ENCODE data around the gene GPR146.
A peak's percentile ranks its signal among the peaks of the same experiment; 100 is the strongest.

Gene GPR146

GRCh38 chr7:1043552-1044188 is 676 bp upstream of the GPR146 start:
- peak; percentile 31 for DNase-seq (ENCODE audit: low spot score)

- DNase-seq (ENCODE audit: low spot score), result no peak
These were observed 1.0 kb downstream of the GPR146 start for GRCh38 chr7:1045069-1046063.

- no peak for DNase-seq (ENCODE audit: low spot score)
These were observed 2.7 kb downstream of the GPR146 start for GRCh38 chr7:1046722-1047679.

DNA sequence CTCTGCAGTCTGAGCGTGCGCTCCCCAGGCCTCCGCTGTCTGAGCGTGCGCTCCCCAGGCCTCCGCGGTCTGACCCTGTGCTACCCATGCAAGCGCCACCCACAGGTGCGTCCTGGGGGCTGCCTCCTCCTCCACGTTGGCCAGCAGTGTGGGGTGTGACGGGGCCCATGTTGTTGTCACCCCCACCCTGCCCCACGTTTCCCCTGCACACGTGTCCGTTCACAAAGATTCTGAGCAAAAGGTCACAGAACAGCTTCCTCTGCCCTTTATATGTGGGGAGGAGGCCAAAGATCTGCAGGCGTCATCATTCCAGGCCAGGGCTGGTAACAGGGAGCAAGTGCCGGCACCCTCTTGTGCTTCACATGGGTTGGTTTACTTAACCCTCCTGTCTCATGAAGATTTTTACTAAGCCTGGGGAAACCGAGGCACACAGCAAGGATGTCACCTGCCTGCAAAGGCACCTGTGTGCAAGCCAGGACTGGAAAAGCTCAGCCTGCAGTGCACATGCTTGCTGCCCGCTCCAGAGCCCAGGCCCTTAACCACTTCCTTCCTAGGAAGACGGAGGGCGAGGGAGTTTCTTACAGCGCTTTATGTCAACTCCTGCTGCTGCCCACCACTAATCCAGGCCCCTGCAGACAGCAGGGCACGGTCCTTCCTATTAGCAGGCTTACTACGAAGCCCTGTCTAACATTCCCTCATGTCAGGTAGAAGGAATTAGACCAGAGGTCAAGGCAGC is 4.8 kb downstream of the GPR146 start:
- DNase-seq (ENCODE audit: low spot score), result no peak

DNA sequence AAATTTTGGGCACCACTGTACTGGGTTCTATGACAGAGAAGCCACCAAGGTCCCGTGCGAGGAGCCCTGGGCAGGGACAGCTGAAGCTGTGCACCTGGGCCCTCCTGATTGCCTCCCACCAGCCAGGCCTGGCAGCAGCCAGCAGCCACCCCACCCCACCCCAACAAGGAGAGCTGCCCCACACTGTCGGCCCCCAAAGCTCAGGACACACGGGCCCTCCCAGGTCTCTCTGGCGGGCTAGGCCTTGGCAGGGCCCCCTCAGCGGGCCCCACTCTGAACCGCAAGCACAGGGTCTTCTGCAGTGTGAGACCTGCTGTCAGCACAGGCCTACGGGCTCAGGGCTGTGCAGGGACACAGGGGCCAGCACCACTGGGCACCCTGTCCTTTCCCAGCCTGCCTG is 5.5 kb downstream of the GPR146 start:
- DNase-seq (ENCODE audit: low spot score), result no peak

DNA sequence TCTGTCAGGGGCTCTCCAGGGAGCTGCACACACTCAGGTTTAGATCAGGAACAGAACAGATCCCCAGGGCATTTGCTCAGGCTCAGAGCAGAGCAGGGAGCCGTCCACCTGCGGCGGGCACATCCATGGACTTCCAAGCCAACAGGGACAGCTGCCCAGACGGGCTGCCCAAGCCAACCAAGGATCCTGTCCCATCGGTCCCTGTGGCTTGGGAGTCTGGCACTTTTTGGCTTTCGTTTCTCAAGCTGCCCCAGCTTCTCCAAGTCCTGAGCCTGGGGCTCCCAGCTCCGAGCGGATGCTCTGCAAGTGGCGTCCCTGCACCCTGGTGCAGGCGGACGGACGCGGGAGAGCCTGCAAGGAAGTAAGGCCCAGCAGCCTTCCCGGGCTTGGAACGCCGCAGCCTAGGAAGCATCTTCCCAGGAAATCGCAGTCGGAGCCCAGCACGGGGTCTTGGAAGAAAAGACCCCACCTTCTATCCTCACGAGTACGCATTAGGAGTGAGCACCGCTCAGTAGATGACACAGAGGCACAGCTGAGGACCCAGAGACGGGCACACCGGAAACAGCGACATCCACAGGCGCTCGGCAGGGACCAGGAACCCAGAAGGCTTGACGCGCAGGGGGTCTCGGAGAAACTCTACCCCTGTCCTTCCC is 6.0 kb downstream of the GPR146 start:
- DNase-seq (ENCODE audit: low spot score), result no peak

DNA sequence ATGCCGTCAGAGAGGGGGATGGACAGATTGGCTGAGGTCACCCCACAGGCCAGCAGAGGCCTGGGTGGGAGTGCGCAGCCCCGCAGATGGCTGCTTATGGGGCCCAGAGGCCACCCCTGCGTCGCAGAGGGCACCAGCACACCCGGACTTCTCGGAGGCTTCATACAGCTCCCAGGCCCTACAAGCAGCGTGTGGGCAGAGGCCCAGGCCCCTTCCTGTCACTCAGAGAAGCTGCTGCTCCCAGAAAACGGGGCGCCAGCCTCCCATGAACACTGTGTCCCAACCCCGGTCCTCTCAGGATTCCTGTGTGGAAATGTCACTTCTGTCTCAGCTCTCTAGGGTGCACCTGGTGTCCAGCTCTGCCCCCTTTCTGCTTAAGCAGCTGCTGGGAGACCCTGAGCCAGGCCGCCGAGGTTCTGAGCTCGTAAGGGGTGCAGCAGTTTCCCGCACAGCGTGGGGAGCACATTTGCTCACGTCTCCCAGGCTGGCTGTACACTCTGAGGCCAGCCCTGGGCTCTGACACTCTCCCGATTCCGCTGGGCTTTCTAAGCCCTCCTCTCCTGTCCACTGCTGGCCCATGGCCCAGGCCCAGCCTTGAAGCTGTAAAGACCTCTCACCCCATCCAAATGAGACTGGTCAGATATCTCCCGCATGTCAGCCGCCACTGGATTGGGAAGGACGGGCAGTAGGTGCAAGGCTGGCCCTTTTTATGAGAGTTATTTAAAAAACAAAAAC is 6.8 kb downstream of the GPR146 start:
- no peak for DNase-seq (ENCODE audit: low spot score)

DNA sequence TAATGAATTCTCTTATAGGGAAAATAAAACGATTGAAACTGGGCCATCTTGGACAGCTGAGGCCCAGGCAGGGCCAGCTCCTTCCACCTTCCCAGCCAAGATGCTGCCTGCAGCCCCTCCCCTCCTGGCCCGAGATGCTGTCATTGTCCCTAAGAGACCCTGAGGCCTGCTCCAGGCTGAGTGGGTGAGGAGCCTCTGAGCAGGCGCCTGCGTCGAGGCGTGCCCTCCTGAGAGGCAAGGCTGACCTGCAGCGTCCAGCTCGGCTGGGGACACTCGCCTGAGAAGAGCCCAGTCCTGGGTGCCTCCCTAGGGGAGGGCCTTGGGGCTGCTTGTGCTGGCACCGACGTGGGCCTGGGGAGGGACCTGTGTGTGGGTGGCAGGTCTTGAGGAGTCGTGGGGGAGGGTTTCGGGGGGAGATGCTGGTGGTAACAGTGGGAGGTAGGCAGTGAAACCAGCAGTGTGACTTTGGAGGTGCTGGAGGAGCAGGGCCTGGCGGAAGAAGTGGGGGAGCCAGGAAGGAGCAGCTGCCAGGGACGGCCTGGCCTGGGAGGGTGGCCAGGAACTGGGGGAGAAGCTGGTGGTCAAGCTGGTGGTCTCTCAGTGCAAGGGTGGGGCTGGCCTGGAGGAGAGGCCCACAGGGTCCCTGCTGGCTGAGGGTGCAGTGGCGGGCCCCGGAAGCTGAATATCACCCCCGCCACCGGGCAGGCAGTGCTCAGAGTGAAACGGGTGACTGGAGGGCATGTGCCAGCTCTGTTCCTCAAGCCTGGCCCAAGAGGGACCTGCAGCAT is 7.9 kb downstream of the GPR146 start:
- no peak for DNase-seq (ENCODE audit: low spot score)

GRCh38 chr7:1053002-1053411 is 8.7 kb downstream of the GPR146 start:
- no peak for DNase-seq (ENCODE audit: low spot score)

DNA sequence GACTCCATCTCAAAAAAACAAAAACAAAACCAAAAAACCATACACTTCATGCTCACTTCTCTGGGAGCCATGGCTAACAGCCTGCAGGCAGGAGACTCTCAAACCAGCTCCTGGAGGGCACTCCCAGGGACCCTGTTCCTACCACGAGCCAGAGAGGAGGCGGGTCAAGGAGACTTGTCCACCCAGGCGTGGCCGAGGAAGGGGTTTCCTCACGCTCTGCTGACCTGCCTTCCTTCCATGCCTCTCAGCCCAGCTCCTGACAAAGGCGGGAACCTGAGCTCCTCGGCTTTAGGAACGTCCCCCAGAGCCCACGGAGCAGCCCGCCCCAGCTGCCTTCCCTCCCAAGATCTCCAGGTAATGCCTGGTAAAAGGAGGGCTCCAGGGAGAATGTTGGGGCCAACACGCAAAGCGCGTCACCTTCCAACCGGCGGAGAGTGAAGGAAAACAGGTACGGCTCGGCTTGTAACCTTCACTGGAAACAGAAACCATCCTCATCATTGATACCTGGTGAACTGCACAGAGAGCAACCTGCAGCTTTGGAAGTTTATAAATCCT is 9.5 kb downstream of the GPR146 start:
- no peak for DNase-seq (ENCODE audit: low spot score)

DNA sequence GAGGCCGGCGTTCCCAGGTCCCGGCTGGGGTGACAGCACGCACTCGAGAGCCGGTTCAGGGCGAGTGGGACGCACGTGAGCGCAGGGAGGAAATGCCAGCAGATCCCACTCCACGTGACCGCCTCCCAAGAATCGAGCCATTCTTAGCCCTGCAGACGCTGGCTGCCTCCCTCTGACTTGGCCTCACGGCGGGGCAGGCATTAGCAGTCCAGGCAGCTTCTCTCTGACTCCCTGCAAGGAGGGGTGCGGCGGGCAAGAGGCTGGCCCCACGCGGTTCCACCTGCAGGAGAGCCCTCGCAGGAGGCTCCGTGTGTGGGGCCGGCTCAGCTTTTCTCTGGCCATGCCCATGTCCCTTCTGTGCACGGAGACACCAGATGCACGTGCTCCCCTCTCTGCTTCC is 10.1 kb downstream of the GPR146 start:
- peak; percentile 68 for DNase-seq (ENCODE audit: low spot score)

DNA sequence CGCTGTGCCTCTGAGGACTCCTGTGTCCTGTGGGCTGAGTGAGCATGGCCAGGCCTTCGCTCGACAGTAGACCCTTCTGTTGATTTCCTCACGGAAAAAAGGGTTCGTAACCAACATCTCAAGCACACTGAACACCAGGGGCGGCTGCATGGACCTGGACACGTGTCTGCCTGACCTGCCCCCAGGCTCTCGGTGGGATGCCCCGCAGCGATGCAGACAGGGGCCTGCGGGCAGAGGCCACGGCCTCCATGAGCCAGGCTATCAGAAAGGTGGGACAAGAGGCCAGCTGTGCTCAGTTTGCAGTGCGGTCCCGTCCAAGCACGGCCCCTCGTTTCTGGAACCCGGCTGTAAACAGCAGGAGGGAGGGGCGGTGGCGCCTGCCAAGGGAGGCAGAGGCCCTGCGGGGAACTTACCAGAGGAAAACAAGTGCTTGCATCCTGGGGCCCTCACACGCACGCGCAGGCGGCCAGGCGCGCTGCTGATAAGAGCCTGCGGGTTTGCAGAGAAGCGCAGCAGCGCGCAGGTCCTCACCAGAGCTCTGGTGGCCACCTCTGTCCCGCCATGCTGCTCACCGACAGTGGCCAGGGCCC is 10.6 kb downstream of the GPR146 start:
- DNase-seq (ENCODE audit: low spot score), result peak; percentile 74

DNA sequence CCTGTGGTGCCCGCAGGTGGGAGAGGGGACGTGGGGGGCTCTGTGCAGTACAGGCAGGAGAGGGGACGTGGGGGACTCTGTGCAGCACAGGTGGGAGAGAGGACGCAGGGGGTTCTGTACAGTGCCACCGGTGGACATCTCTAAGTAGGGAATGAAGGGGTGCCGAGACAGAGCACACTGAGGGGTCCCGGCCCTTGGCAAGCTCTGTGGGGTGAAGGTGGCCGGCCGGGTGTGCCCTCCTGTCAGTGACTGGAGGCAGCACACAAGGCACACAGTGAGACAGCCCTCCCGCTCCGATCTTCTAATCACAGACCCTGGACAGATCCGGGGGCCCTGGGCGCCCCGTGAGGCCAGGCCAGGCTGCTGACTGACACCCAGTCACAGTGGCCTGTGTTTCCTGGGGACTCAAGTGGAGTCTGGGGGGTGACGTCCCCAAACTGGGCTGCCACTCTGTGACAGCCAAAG is 11.2 kb downstream of the GPR146 start:
- no peak for DNase-seq (ENCODE audit: low spot score)

DNA sequence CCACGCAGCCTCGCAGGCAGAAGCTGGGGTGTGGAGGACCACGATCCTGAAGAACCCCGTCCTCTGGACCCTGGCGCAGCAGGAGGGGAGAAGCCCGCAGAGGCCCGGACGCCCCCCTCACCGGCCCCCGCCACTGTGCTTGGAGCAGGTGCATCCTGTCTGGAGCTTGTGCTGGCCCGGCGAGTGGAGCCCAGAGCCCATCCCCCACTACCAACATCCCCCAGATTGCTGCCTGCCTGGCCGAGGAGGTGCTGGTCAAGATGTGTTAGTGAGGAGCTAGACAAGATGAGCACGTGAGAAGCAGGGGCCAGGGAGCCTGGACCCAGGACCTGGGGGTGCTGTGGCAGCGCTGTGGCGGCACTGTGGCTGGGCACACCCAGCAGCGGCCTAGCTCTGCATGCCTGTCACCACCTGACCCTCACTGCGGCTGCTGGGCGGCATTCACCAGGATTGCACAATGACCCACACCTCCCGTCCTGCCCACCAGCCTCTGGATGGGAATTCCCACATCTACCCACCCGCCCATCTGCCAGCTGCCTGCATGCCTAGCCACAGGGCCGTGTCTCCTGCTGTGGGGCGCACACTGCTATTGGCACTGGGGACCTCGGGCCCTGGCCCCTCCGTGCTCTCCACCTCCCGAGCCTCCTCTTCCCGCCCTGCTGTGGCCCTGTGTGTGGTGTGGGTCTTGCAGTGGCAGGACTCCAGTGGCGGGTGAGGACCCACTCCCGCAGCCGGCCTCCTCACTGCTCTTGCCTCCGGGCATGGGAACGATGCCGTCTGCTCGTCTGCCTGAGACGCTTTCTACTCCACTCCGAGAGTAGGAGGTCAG is 11.8 kb downstream of the GPR146 start:
- no peak for DNase-seq (ENCODE audit: low spot score)

GRCh38 chr7:1056785-1057410 is 12.6 kb downstream of the GPR146 start:
- DNase-seq (ENCODE audit: low spot score), result no peak

DNA sequence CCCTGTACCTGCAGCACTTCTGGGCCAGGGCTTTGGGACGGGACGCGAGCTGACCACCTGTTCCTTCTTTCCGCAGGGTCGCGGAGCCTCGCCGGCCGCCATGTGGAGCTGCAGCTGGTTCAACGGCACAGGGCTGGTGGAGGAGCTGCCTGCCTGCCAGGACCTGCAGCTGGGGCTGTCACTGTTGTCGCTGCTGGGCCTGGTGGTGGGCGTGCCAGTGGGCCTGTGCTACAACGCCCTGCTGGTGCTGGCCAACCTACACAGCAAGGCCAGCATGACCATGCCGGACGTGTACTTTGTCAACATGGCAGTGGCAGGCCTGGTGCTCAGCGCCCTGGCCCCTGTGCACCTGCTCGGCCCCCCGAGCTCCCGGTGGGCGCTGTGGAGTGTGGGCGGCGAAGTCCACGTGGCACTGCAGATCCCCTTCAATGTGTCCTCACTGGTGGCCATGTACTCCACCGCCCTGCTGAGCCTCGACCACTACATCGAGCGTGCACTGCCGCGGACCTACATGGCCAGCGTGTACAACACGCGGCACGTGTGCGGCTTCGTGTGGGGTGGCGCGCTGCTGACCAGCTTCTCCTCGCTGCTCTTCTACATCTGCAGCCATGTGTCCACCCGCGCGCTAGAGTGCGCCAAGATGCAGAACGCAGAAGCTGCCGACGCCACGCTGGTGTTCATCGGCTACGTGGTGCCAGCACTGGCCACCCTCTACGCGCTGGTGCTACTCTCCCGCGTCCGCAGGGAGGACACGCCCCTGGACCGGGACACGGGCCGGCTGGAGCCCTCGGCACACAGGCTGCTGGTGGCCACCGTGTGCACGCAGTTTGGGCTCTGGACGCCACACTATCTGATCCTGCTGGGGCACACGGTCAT is 13.3 kb downstream of the GPR146 start:
- no peak for DNase-seq (ENCODE audit: low spot score)
